Adrenal gland (tissue), 19 donors: ENCODE data around the gene HELZ. TPM values are rescaled to one million over a fixed set of nuclear protein-coding genes. Genes with fewer than 3 reads are reported as not detected.

Source experiments
- DNase-seq, 7 donors: peaks; one replicate each; pipeline ENCODE4 v3.0.0-alpha.2; 2019 to 2020
- H3K27ac ChIP-seq, 5 donors: fragments of 200-600 bp; sonication (generic) in 4 of 5; 1 replicate in 3 of 5; 2 replicates in 2 of 5; pipeline versions ENCODE4 v1.5.1 to v1.8.0; 2016 to 2020; ENCODE audit warnings: mild to moderate bottlenecking in 1 of 5
- H3K27me3 ChIP-seq: fragments of 200-600 bp; 2 replicates; pipeline ENCODE4 v1.8.0; 2021
- H3K36me3 ChIP-seq, 2 donors: fragments of 200-600 bp; replicated peaks in 1 of 2; 1 replicate in 1 of 2; 2 replicates in 1 of 2; pipeline versions ENCODE4 v1.5.1 to v1.8.0; 2018 to 2022
- H3K4me1 ChIP-seq, 2 donors: fragments of 200-600 bp; replicated peaks in 1 of 2; 1 replicate in 1 of 2; 2 replicates in 1 of 2; pipeline versions ENCODE4 v1.5.1 to v1.8.0; 2018 to 2021
- H3K4me3 ChIP-seq, 4 donors: fragments of 200-600 bp; sonication (generic) in 3 of 4; one replicate each; pipeline ENCODE4 v1.5.1; 2016 to 2018
- H3K9me3 ChIP-seq, 3 donors: fragments of 200-600 bp; sonication (generic) in 1 of 3; replicated peaks in 1 of 3; 1 replicate in 2 of 3; 2 replicates in 1 of 3; pipeline versions ENCODE4 v1.5.1 to v1.8.0; 2016 to 2021
- POLR2A ChIP-seq, 2 donors: fragments of 450-650 bp; IDR thresholded peaks; one replicate each; pipeline ENCODE4 v1.6.1; 2017; ENCODE audit warnings: antibody characterized with exemption in 2 of 2, mild to moderate bottlenecking in 2 of 2, moderate library complexity in 1 of 2
- WGBS, 4 donors: extraction: QIAGEN DNeasy Blood & Tissue Kit in 2 of 4; methylation state at CpG; one replicate each; pipeline versions ENCODE4 v1.1.5 to v1.1.7; 2013 to 2017; 5-methylcytosine and 5-hydroxymethylcytosine counted together
- intact Hi-C, 2 donors: fragments of 100-400 bp; cut with DNase I; formaldehyde crosslinking; loops; one replicate each; pipeline versions ENCODE4 v1.14.1 to v1.15.0; 2022 to 2023
- long read RNA-seq, 10 donors: library from polyadenylated mRNA in 3 of 10; unstranded in 2 of 10; stranded (forward) in 1 of 10; transcript quantifications; one replicate each; pipeline ENCODE4 v2.0.0 and lab custom pipeline, GENCODE V29; 2021 to 2026
- polyA plus RNA-seq, 3 donors: library from polyadenylated mRNA; stranded (reverse); fragments of 200-250 nt in 2 of 3; fragments of 350-450 nt in 1 of 3; fragmentation: Illumina TruSeq in 1 of 3; extraction: RNeasy Lipid Tissue Mini Kit (QIAGEN cat#74804) in 1 of 3; gene quantifications; one replicate each; pipeline ENCODE4 v1.2.3, GENCODE V29; 2013 to 2014
- total RNA-seq, 9 donors: library from RNA; depleted of rRNA in 4 of 9; stranded (reverse); fragments of >200 nt in 4 of 9; fragments of 120-200 nt in 1 of 9; fragmentation: NEBNext Ultra II Directional in 1 of 9; extraction: Animal tissue kit (Norgen Biotek cat#: 25700) in 1 of 9; gene quantifications; one replicate each; pipeline versions ENCODE4 v1.1.0 to v1.2.4, GENCODE V29; 2013 to 2023
- TF ChIP-seq, protein P1 (sequence below), 6 experiments: fragments of 450-650 bp in 4 of 6; fragments of 200-600 bp in 2 of 6; sonication (generic) in 1 of 6; IDR thresholded peaks; 1 replicate in 5 of 6; 2 replicates in 1 of 6; pipeline versions ENCODE4 v1.5.1 to v1.8.0; 2016 to 2021; ENCODE audit warnings: antibody characterized with exemption in 6 of 6, mild to moderate bottlenecking in 2 of 6, moderate library complexity in 1 of 6
- donor health status: healthy with polysubstance abuse.
- donor health status: Bipolar disorder and iron deficiency.
- donor health status: DM: yes; HTN: yes; CAD: no.
- donor health status: DM: no; HTN: no; CAD: no.
- donor health status: DM: no; HTN: no; CAD: no.
- donor health status: DM: yes; HTN: yes; CAD: no.

The HELZ gene, protein sequence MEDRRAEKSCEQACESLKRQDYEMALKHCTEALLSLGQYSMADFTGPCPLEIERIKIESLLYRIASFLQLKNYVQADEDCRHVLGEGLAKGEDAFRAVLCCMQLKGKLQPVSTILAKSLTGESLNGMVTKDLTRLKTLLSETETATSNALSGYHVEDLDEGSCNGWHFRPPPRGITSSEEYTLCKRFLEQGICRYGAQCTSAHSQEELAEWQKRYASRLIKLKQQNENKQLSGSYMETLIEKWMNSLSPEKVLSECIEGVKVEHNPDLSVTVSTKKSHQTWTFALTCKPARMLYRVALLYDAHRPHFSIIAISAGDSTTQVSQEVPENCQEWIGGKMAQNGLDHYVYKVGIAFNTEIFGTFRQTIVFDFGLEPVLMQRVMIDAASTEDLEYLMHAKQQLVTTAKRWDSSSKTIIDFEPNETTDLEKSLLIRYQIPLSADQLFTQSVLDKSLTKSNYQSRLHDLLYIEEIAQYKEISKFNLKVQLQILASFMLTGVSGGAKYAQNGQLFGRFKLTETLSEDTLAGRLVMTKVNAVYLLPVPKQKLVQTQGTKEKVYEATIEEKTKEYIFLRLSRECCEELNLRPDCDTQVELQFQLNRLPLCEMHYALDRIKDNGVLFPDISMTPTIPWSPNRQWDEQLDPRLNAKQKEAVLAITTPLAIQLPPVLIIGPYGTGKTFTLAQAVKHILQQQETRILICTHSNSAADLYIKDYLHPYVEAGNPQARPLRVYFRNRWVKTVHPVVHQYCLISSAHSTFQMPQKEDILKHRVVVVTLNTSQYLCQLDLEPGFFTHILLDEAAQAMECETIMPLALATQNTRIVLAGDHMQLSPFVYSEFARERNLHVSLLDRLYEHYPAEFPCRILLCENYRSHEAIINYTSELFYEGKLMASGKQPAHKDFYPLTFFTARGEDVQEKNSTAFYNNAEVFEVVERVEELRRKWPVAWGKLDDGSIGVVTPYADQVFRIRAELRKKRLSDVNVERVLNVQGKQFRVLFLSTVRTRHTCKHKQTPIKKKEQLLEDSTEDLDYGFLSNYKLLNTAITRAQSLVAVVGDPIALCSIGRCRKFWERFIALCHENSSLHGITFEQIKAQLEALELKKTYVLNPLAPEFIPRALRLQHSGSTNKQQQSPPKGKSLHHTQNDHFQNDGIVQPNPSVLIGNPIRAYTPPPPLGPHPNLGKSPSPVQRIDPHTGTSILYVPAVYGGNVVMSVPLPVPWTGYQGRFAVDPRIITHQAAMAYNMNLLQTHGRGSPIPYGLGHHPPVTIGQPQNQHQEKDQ (N-terminal part only)
- 10 to 100 TPM; 28.1 to 88.0 (median 55.2) TPM for total RNA-seq
- 10 to 100 TPM in 1 of 3 donors, 1 to 10 TPM in 2; 3.1 to 20.5 (median 7.2) TPM for polyA plus RNA-seq
- long read RNA-seq, donor 1, result 0 reads
- long read RNA-seq, donor 2, result 0 reads
- long read RNA-seq, donor 3, partial matches to known transcripts, result 0 of 1 reads
- long read RNA-seq, donor 3, other reads (novel, unspliced or antisense), result 0 of 1 reads
- long read RNA-seq, donor 4, partial matches to known transcripts, result 6 of 13 reads
- long read RNA-seq, donor 4, other reads (novel, unspliced or antisense), result 1 of 13 reads
- long read RNA-seq, donor 5, full-length matches to known transcripts, result 1 of 5 reads
- long read RNA-seq, donor 5, partial matches to known transcripts, result 2 of 5 reads
- long read RNA-seq, donor 5, other reads (novel, unspliced or antisense), result 2 of 5 reads
- long read RNA-seq, donor 6, partial matches to known transcripts, result 3 of 9 reads
- long read RNA-seq, donor 6, other reads (novel, unspliced or antisense), result 2 of 9 reads
- long read RNA-seq, donor 7, result 0 reads
- long read RNA-seq, donor 8, result 0 reads
- long read RNA-seq, donor 9, result 0 reads
- long read RNA-seq, donor 10, result 0 reads

- no peaks in the 10 kb centered on the region for H3K27me3 ChIP-seq
- intact Hi-C loops, result no loop called here
Measured at GRCh38 chr17:67245073-67245693, at the start of gene HELZ. Gene HELZ, minus strand, starts transcription at chr17:67245196. Its CDS starts 26,392 bp downstream, at chr17:67218804.

DNA sequence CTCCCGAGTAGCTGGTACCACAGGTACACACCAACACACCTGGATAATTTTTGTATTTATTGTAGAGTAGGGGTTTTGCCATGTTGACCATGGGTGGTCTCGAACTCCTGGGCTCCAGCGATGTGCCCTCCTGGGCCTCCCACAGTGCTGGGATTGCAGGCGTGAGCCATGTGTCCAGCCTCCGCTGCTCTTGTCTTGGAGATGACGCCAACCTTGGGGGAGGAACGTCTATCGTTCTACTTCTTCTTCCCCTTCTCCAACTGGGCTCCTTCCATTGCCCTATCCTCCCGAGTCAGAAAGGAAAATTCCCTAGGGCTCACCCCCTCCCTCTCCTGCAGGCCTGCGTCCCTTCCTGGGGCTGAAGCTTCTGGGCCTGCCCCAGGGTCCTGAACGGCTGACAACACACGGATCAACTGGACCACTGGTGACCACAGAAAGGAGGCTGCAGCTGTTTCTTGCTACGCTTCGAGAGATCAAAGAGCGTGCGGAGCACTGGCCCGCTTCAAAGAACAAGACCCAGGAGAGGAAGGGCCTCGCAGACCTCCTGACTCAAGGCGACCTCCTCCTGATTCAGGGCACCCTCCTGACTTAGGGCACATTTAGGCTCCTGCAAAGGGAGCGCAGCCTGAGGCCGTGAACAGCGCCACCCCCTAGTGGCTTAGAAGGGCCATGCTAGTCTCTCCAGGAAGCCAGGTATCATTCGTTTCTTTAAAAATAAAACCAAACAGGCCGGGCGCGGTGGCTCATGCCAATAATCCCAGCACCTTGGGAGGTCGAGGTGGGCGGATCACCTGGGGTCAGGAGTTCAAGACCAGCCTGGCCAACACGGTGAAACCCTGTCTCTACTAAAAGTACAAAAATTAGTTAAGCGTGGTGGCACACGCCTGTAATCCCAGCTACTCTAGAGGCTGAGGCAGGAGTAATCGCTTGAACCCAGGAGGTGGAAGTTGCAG is 48.5 kb upstream of the HELZ start:
- H3K27ac ChIP-seq, result no peak overlapping the region
- intact Hi-C loops, result loop anchor here in 1 of 2 donors (5.0 kb wide), 1 partner anchor 71 kb away; no protein-coding TSS in a partner anchor
- DNase-seq, result peak; percentile 59 to 85 (median 72)

More at GRCh38 chr17:67245073-67245693, at the start of gene HELZ:
- peak; percentile 67 to 81 (median 71) for DNase-seq
- Histone ChIP-seq H3K9me3 (no peaks in the 10 kb centered on the region), H3K36me3 (no peaks in the 10 kb centered on the region), H3K4me1 (peaks cover 34 to 48% of the 10 kb centered on the region in 2 donors), H3K27ac (peak within 1 kb of the TSS; percentile 7 to 92 (median 88)), H3K4me3 (peak within 1 kb of the TSS; percentile 57 to 98 (median 92))
- WGBS, 4 donors, result 0 to 2% (median 0%) methylated on average over 28 to 67 of the region's 67 CpGs
- TF ChIP-seq, protein P1, sequence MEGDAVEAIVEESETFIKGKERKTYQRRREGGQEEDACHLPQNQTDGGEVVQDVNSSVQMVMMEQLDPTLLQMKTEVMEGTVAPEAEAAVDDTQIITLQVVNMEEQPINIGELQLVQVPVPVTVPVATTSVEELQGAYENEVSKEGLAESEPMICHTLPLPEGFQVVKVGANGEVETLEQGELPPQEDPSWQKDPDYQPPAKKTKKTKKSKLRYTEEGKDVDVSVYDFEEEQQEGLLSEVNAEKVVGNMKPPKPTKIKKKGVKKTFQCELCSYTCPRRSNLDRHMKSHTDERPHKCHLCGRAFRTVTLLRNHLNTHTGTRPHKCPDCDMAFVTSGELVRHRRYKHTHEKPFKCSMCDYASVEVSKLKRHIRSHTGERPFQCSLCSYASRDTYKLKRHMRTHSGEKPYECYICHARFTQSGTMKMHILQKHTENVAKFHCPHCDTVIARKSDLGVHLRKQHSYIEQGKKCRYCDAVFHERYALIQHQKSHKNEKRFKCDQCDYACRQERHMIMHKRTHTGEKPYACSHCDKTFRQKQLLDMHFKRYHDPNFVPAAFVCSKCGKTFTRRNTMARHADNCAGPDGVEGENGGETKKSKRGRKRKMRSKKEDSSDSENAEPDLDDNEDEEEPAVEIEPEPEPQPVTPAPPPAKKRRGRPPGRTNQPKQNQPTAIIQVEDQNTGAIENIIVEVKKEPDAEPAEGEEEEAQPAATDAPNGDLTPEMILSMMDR (IDR thresholded peaks at IDR 0.05), result no peak
- TF ChIP-seq POLR2A (IDR thresholded peaks at IDR 0.05), result peak in 1 of 2 donors; percentile 19

More for the DNA sequence above, 48.5 kb upstream of the HELZ start:
- Histone ChIP-seq H3K9me3 (no peaks in the 10 kb centered on the region), H3K27me3 (no peaks in the 10 kb centered on the region), H3K4me3 (peak overlapping the region in 1 of 4 donors; percentile 16), H3K4me1 (peaks cover 4 to 12% of the 10 kb centered on the region in 2 donors), H3K36me3 (no peaks in the 10 kb centered on the region)
- 50 to 59% (median 51%) methylated on average over 29 to 32 of the region's 32 CpGs for WGBS, 4 donors
- TF ChIP-seq, protein P1 (IDR thresholded peaks at IDR 0.05), result peak; percentile 60 to 91 (median 82)
- TF ChIP-seq POLR2A (IDR thresholded peaks at IDR 0.05), result no peak
